IMR-90 (cell line): ENCODE measurements around the gene CETN2. TPM values are rescaled to one million over a fixed set of nuclear protein-coding genes. Genes with fewer than 3 reads are reported as not detected.

Source experiments
- ATAC-seq: fragments of 200-7000 bp; cut with Tn5 transposase; 2 replicates; pipeline ENCODE4 v1.9.1; 2020; ENCODE audit warnings: low read depth, mild to moderate bottlenecking, moderate library complexity
- BruUV-seq: library from RNA; stranded (reverse); fragments of 400-500 nt; replicated peaks from 2 replicates; lab custom pipeline; 2021; lab: Mats Ljungman, UMichigan
- CTCF ChIA-PET: fragments of 300-600 bp; formaldehyde crosslinking; extraction: SDS; loops from one replicate; lab custom pipeline; 2021; ENCODE audit warnings: antibody characterized with exemption; lab: Yijun Ruan, JAX
- POLR2A ChIA-PET: fragments of 300-600 bp; sonication (Branson Sonifier 250); formaldehyde crosslinking; loops from one replicate; lab custom pipeline; 2022; ENCODE audit warnings: antibody characterized with exemption; ENCODE audit not compliant: unreplicated experiment; lab: Charles Lee
- DNase-seq: peaks from one replicate; pipeline ENCODE4 v3.0.0; 2013
- H2AFZ ChIP-seq: replicated peaks from 2 replicates; pipeline ENCODE3; 2013; ENCODE audit warnings: low read length, mild to moderate bottlenecking; ENCODE audit not compliant: poor library complexity
- H2AK5ac ChIP-seq: 2 replicates; pipeline ENCODE4 v1.6.1; 2013; ENCODE audit warnings: low read depth, low read length, inconsistent platforms
- H2AK9ac ChIP-seq: replicated peaks from 2 replicates; pipeline ENCODE3; 2013; ENCODE audit warnings: mild to moderate bottlenecking, low read depth, low read length, moderate library complexity; ENCODE audit not compliant: poor library complexity
- H2BK120ac ChIP-seq: 2 replicates; pipeline ENCODE4 v1.6.1; 2013; ENCODE audit warnings: low read depth, low read length, inconsistent platforms
- H2BK15ac ChIP-seq: 3 replicates; pipeline ENCODE4 v1.6.1; 2013; ENCODE audit warnings: low read depth, low read length, inconsistent platforms
- H2BK20ac ChIP-seq: 2 replicates; pipeline ENCODE4 v1.6.1; 2013; ENCODE audit warnings: low read depth, mild to moderate bottlenecking, inconsistent platforms, low read length, moderate library complexity
- H2BK5ac ChIP-seq: 2 replicates; pipeline ENCODE4 v1.6.1; 2013; ENCODE audit warnings: mild to moderate bottlenecking, low read depth, low read length, inconsistent platforms; ENCODE audit not compliant: poor library complexity, severe bottlenecking
- H3K14ac ChIP-seq: replicated peaks from 2 replicates; pipeline ENCODE4 v1.6.1; 2013; ENCODE audit warnings: low read depth, low read length, inconsistent platforms
- H3K18ac ChIP-seq: 2 replicates; pipeline ENCODE4 v1.6.1; 2013; ENCODE audit warnings: low read depth, low read length, control low read depth
- H3K23ac ChIP-seq: 2 replicates; pipeline ENCODE4 v1.6.1; 2013; ENCODE audit warnings: low read depth, low read length, inconsistent platforms
- H3K27ac ChIP-seq: 2 replicates; pipeline ENCODE4 v1.5.1; 2013; ENCODE audit warnings: mild to moderate bottlenecking, control low read depth, low read length; ENCODE audit not compliant: insufficient read depth
- H3K27me3 ChIP-seq: 2 replicates; pipeline ENCODE4 v1.6.1; 2013; ENCODE audit warnings: low read length; ENCODE audit not compliant: control insufficient read depth, insufficient read depth
- H3K36me3 ChIP-seq: 2 replicates; pipeline ENCODE4 v1.6.1; 2013; ENCODE audit warnings: low read length, mixed read lengths; ENCODE audit not compliant: control insufficient read depth, insufficient read depth
- H3K4ac ChIP-seq: 2 replicates; pipeline ENCODE4 v1.6.1; 2013; ENCODE audit warnings: low read depth, low read length, inconsistent platforms
- H3K4me1 ChIP-seq: 2 replicates; pipeline ENCODE4 v1.6.1; 2013; ENCODE audit warnings: low read length, mixed read lengths; ENCODE audit not compliant: control insufficient read depth, insufficient read depth
- H3K4me2 ChIP-seq: 2 replicates; pipeline ENCODE4 v1.6.1; 2013; ENCODE audit warnings: low read depth, mild to moderate bottlenecking, control low read depth, low read length, moderate library complexity
- H3K4me3 ChIP-seq: 2 replicates; pipeline ENCODE4 v1.5.1; 2013; ENCODE audit warnings: low read depth, mild to moderate bottlenecking, control low read depth, low read length, moderate library complexity; ENCODE audit not compliant: insufficient read depth
- H3K56ac ChIP-seq: 2 replicates; pipeline ENCODE4 v1.6.1; 2013; ENCODE audit warnings: low read length, inconsistent platforms; ENCODE audit not compliant: insufficient read depth; ENCODE audit errors: extremely low read depth
- H3K79me1 ChIP-seq, 2 experiments: 2 replicates each; pipeline ENCODE4 v1.6.1; 2013; ENCODE audit warnings: low read length in 2 of 2, inconsistent platforms in 1 of 2, low read depth in 1 of 2
- H3K9ac ChIP-seq: 2 replicates; pipeline ENCODE4 v1.6.1; 2013; ENCODE audit warnings: low read depth, low read length, control low read depth
- H3K9me1 ChIP-seq: 2 replicates; pipeline ENCODE4 v1.6.1; 2013; ENCODE audit warnings: low read length, inconsistent platforms; ENCODE audit not compliant: insufficient read depth
- H3K9me3 ChIP-seq: 2 replicates; pipeline ENCODE4 v1.6.1; 2013; ENCODE audit warnings: low read length; ENCODE audit not compliant: control insufficient read depth, insufficient read depth
- H4K20me1 ChIP-seq: 2 replicates; pipeline ENCODE4 v1.6.1; 2013; ENCODE audit warnings: low read length, inconsistent platforms; ENCODE audit not compliant: insufficient read depth
- H4K5ac ChIP-seq: 2 replicates; pipeline ENCODE4 v1.6.1; 2013; ENCODE audit warnings: mild to moderate bottlenecking, low read depth, low read length, control low read depth
- H4K8ac ChIP-seq, 2 experiments: 2 replicates each; pipeline ENCODE4 v1.6.1; 2013; ENCODE audit warnings: low read depth in 2 of 2, low read length in 2 of 2, control low read depth in 1 of 2, inconsistent platforms in 1 of 2
- H4K91ac ChIP-seq: 2 replicates; pipeline ENCODE4 v1.6.1; 2013; ENCODE audit warnings: low read depth, low read length, inconsistent platforms; ENCODE audit not compliant: insufficient read depth
- CTCF ChIP-seq: conservative IDR thresholded peaks from 2 replicates; pipeline ENCODE4 v1.5.1; 2012; ENCODE audit warnings: mild to moderate bottlenecking, low read depth, low read length, improper control_type of control experiment
- FOS ChIP-seq: fragments of 150-350 bp; IDR thresholded peaks from 2 replicates; pipeline ENCODE4 v1.6.1; 2016; ENCODE audit warnings: low read depth, low read length
- MAFK ChIP-seq: IDR thresholded peaks from 2 replicates; pipeline ENCODE4 v1.6.1; 2012; ENCODE audit warnings: low read depth, low read length, improper control_type of control experiment
- NFE2L2 ChIP-seq: fragments of 150-350 bp; IDR thresholded peaks from 2 replicates; pipeline ENCODE4 v1.6.1; 2016; ENCODE audit warnings: low read depth, mild to moderate bottlenecking, low read length
- POLR2A ChIP-seq: IDR thresholded peaks from 2 replicates; pipeline ENCODE4 v1.6.1; 2012; ENCODE audit warnings: mild to moderate bottlenecking, low read depth, low read length
- RCOR1 ChIP-seq: IDR thresholded peaks from 2 replicates; pipeline ENCODE4 v1.6.1; 2012; ENCODE audit warnings: mild to moderate bottlenecking, low read length, improper control_type of control experiment; ENCODE audit not compliant: insufficient replicate concordance
- RFX5 ChIP-seq: IDR thresholded peaks from 2 replicates; pipeline ENCODE4 v1.8.0; 2012; ENCODE audit warnings: low read depth, mild to moderate bottlenecking, low read length, moderate library complexity
- SMC3 ChIP-seq: fragments of 150-350 bp; IDR thresholded peaks from 2 replicates; pipeline ENCODE4 v1.6.1; 2016; ENCODE audit warnings: low read depth, mild to moderate bottlenecking, antibody characterized with exemption, low read length, moderate library complexity
- USF2 ChIP-seq: fragments of 150-350 bp; IDR thresholded peaks from 2 replicates; pipeline ENCODE4 v1.6.1; 2017; ENCODE audit warnings: mild to moderate bottlenecking, antibody characterized with exemption, low read length, low read depth
- WGBS, 2 experiments: methylation state at CpG; one replicate each; pipeline versions ENCODE4 v1.1.5 to v1.1.7; 2013; ENCODE audit warnings: missing lambda C conversion rate in 2 of 2; ENCODE audit not compliant: insufficient read length in 1 of 2; ENCODE audit errors: extremely low coverage in 2 of 2; 5-methylcytosine and 5-hydroxymethylcytosine counted together
- dilution Hi-C: fragments of 300-500 bp; cut with HindIII; formaldehyde crosslinking; loops from one replicate; pipeline ENCODE4 v1.14.3; 2018; ENCODE audit warnings: low sequenced_read_pairs; ENCODE audit not compliant: unreplicated experiment
- in situ Hi-C: fragments of 300-500 bp; cut with MboI; formaldehyde crosslinking; loops from 3 replicates; pipeline ENCODE4 v1.14.3; 2019; ENCODE audit warnings: low sequenced_read_pairs, inconsistent platforms, mixed read lengths
- intact Hi-C: fragments of 100-400 bp; cut with micrococcal nuclease; formaldehyde crosslinking; loops from 2 replicates; pipeline ENCODE4 v1.10.0; 2022
- polyA plus RNA-seq, 3 experiments: library from polyadenylated mRNA; depleted of rRNA; stranded (reverse); fragments of >200 nt; gene quantifications; 2 replicates each; pipeline ENCODE4 v1.2.3, GENCODE V29; 2012; ENCODE audit warnings: low replicate concordance in 1 of 3
- total RNA-seq: library from RNA; depleted of rRNA; stranded (reverse); fragments of >200 nt; gene quantifications from 2 replicates; pipeline ENCODE4 v1.2.3, GENCODE V29; 2012

Gene CETN2
- total and polyA plus RNA-seq, 2 of the 4 experiments (the other 2 are of a cell fraction): 15.8 to 34.0 TPM

- no peak; the same call in 1 of the 2 replicates for ATAC-seq
- no peak for DNase-seq
- no peak for TF ChIP-seq MAFK
- no peak for TF ChIP-seq CTCF
- no peak for TF ChIP-seq NFE2L2
- no peak for TF ChIP-seq SMC3
- no peak for TF ChIP-seq FOS
- no peak for TF ChIP-seq POLR2A
- TF ChIP-seq RCOR1: no peak
- TF ChIP-seq RFX5: no peak
- no peak for TF ChIP-seq USF2
- Histone ChIP-seq H4K20me1 (no peaks in the 10 kb centered on the region), H3K4me2 (no peak overlapping the region), H3K4me3 (no peak overlapping the region), H4K8ac (no peak overlapping the region), H2AFZ (no peak overlapping the region), H2BK5ac (no peak overlapping the region), H2AK5ac (no peak overlapping the region), H3K9me3 (peaks cover 11% of the 10 kb centered on the region; the same call in 1 of the 2 replicates), H4K5ac (no peak overlapping the region), H3K27ac (no peak overlapping the region), H3K18ac (no peak overlapping the region), H4K91ac (no peak overlapping the region), H2BK20ac (no peak overlapping the region), H2BK15ac (no peak overlapping the region), H3K4ac (no peak overlapping the region), H3K14ac (no peak overlapping the region), H3K56ac (no peak overlapping the region), H3K79me1 (no peaks in the 10 kb centered on the region), H3K36me3 (no peaks in the 10 kb centered on the region), H3K9me1 (no peaks in the 10 kb centered on the region), H3K23ac (no peak overlapping the region), H3K9ac (no peak overlapping the region), H2AK9ac (no peak overlapping the region), H2BK120ac (no peak overlapping the region), H3K27me3 (peaks cover 6% of the 10 kb centered on the region), H3K4me1 (no peaks in the 10 kb centered on the region)
- in situ Hi-C loops: no loop called here
- WGBS, 2 experiments: 89% methylated on average over 3 of the region's 16 CpGs; no CpG with 5 or more reads in 1 of the 2 experiments
- ChIA-PET CTCF (no interaction called here), POLR2A (no interaction called here)
- no TSS peak for BruUV-seq
- intact Hi-C loops: no loop called here
- dilution Hi-C loops: no loop called here
These were observed 48.6 kb upstream of the CETN2 start for GRCh38 chrX:152878976-152879755.
